ENCODE measurements around the gene FNDC8.
"Not testable (repeated sequence)": the region's sequence is repeated elsewhere in the genome, so short reads cannot be mapped to it uniquely, and the experiment has no call there.

Gene FNDC8

GRCh38 chr17:35174835-35175334, 53.5 kb downstream of the FNDC8 start:
- no peak for DNase-seq

- no peak for DNase-seq
These were observed 54.4 kb downstream of the FNDC8 start for GRCh38 chr17:35175638-35176415.

GRCh38 chr17:35176897-35177296, 55.5 kb downstream of the FNDC8 start:
- no peak for DNase-seq

- DNase-seq: not testable (repeated sequence)
These were observed 58.0 kb downstream of the FNDC8 start for GRCh38 chr17:35179379-35179778.

Data from NCI-H226 (cell line).